ENCODE results near the gene RTN4RL2.

Gene RTN4RL2

DNA sequence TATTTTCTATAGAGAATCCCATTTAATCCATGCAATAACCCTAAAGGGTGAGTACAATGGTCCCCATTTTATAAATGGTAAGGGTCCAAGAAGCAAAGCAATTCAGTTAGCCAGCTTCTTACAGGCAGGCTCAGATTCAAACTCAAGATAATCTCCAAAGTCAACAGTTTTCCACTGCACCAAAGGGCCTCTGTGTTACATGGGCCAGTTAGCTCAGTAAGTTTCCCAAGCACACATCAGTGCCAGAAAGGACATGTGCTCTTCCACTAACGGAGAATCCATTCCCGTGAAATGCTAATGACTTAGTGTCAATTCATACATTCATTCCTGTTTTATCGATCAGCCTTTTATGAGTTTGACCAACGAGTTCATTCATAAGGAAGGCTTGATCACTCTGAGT is 44.2 kb downstream of the RTN4RL2 start:
- no peak overlapping the region for H3K4me3 ChIP-seq (ENCODE audit: low read length)
- H3K9ac ChIP-seq (ENCODE audit: low read length) = no peak overlapping the region
- no peaks in the 10 kb centered on the region for H3K36me3 ChIP-seq (ENCODE audit: control insufficient read depth, insufficient read depth, low read length)
- H3K27ac ChIP-seq (ENCODE audit: low read depth, low read length) = no peak overlapping the region
- DNase-seq = no peak
- no peak overlapping the region for H3K56ac ChIP-seq (ENCODE audit: low read length)
- H3K4me2 ChIP-seq (ENCODE audit: low read length) = no peak overlapping the region
- H3K4ac ChIP-seq (ENCODE audit: low read depth, low read length) = no peak overlapping the region
- H3K23ac ChIP-seq (ENCODE audit: low read length) = no peak overlapping the region
- H2AK5ac ChIP-seq (ENCODE audit: low read length) = no peak overlapping the region
- no peak overlapping the region for H4K8ac ChIP-seq (ENCODE audit: low read depth, low read length)
- no peaks in the 10 kb centered on the region for H3K27me3 ChIP-seq (ENCODE audit: insufficient read depth, low read length, poor library complexity)
- no peak overlapping the region for H2BK120ac ChIP-seq (ENCODE audit: low read depth, low read length)
- no peak overlapping the region for H3K18ac ChIP-seq (ENCODE audit: low read length)
- no peaks in the 10 kb centered on the region for H3K79me1 ChIP-seq (ENCODE audit: low read length)
- H2BK5ac ChIP-seq (ENCODE audit: low read length) = no peak overlapping the region
- no CpG with 5 or more reads among the region's 4 CpGs for WGBS (ENCODE audit: extremely low coverage, insufficient coverage, low lambda C conversion rate)
- H2BK15ac ChIP-seq (replicated peaks; ENCODE audit: low read depth) = no peak overlapping the region
- peaks cover 6% of the 10 kb centered on the region for H3K4me1 ChIP-seq (ENCODE audit: control insufficient read depth, low read depth, low read length)
- H3K79me2 ChIP-seq (ENCODE audit: control insufficient read depth, insufficient read depth, low read length) = no peaks in the 10 kb centered on the region
- H4K5ac ChIP-seq (ENCODE audit: low read length) = no peak overlapping the region

DNA sequence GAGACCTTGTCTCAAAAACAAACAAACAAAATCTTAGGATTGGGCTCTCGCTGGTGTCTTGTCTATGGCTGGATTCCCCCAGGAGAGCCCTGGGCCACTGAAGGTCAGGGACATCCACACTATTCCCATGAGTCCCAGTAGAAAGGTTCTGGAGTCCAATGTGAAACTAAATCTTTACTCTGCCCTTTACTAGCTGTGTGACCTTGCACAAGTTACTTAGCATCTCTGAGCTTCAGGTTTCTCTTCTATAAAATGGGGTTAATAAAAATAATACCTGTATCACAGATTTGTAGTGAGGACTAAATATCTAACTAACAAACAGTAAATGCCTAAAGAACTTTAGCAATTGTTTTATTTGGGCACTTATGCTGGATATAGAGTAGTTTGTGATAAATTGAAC is 46.2 kb downstream of the RTN4RL2 start:
- Histone ChIP-seq H4K8ac (ENCODE audit: low read depth, low read length) (no peak overlapping the region), H2BK5ac (ENCODE audit: low read length) (no peak overlapping the region), H3K56ac (ENCODE audit: low read length) (no peak overlapping the region), H3K27me3 (ENCODE audit: insufficient read depth, low read length, poor library complexity) (no peaks in the 10 kb centered on the region), H3K36me3 (ENCODE audit: control insufficient read depth, insufficient read depth, low read length) (no peaks in the 10 kb centered on the region), H3K18ac (ENCODE audit: low read length) (no peak overlapping the region), H4K5ac (ENCODE audit: low read length) (no peak overlapping the region), H3K27ac (ENCODE audit: low read depth, low read length) (no peak overlapping the region), H3K9ac (ENCODE audit: low read length) (no peak overlapping the region), H3K79me2 (ENCODE audit: control insufficient read depth, insufficient read depth, low read length) (no peaks in the 10 kb centered on the region), H2AK5ac (ENCODE audit: low read length) (no peak overlapping the region), H3K4ac (ENCODE audit: low read depth, low read length) (no peak overlapping the region), H3K4me2 (ENCODE audit: low read length) (no peak overlapping the region), H3K79me1 (ENCODE audit: low read length) (no peaks in the 10 kb centered on the region), H2BK120ac (ENCODE audit: low read depth, low read length) (no peak overlapping the region), H3K4me1 (ENCODE audit: control insufficient read depth, low read depth, low read length) (no peaks in the 10 kb centered on the region), H2BK15ac (replicated peaks; ENCODE audit: low read depth) (no peak overlapping the region), H3K4me3 (ENCODE audit: low read length) (no peak overlapping the region), H3K23ac (ENCODE audit: low read length) (no peak overlapping the region)
- DNase-seq = no peak
- WGBS (ENCODE audit: extremely low coverage, insufficient coverage, low lambda C conversion rate) = no CpG with 5 or more reads among the region's 1 CpG

DNA sequence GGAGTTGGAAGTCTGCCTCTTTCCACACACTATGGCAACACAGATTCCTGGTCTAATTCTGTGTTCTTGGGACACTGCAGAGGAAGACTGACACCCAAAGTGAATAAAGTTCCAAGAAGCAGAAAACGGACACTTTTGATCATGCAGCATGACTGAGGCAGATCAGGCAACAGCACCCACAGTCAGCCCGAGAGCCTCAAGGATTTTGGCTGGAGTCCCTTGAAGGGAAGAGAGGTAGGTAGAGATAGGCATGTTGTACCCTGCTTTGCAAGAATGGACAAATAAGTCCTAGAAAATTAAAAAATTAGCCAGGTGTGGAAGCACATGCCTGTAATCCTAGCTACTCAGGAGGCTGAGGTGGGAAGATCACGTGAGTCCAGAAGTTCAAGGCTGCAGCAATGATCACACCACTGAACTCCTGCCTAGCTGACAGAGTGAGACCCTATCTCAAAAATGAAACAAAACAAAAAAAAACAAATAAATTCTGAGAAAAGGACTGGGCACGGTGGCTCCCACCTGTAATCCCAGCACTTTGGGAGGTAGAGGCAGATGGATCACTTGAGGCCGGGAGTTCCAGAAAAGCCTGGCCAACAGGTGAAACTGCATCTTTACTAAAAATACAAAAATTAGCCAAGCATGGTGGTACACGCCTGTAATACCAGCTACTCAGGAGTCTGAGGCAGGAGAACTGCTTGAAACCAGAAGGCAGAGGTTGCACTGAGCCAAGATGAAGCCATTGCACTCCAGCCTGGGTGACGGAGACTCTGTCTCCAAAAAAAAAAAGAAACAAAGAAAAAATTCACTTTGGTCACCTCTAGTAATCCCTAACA is 48.2 kb downstream of the RTN4RL2 start:
- Histone ChIP-seq H3K18ac (ENCODE audit: low read length) (no peak overlapping the region), H3K4me3 (ENCODE audit: low read length) (no peak overlapping the region), H3K27me3 (ENCODE audit: insufficient read depth, low read length, poor library complexity) (no peaks in the 10 kb centered on the region), H3K79me2 (ENCODE audit: control insufficient read depth, insufficient read depth, low read length) (no peaks in the 10 kb centered on the region), H3K36me3 (ENCODE audit: control insufficient read depth, insufficient read depth, low read length) (no peaks in the 10 kb centered on the region), H3K27ac (ENCODE audit: low read depth, low read length) (no peak overlapping the region), H3K23ac (ENCODE audit: low read length) (no peak overlapping the region), H2AK5ac (ENCODE audit: low read length) (no peak overlapping the region), H4K5ac (ENCODE audit: low read length) (no peak overlapping the region), H3K56ac (ENCODE audit: low read length) (no peak overlapping the region), H2BK5ac (ENCODE audit: low read length) (no peak overlapping the region), H3K9ac (ENCODE audit: low read length) (no peak overlapping the region), H2BK120ac (ENCODE audit: low read depth, low read length) (no peak overlapping the region), H3K79me1 (ENCODE audit: low read length) (peaks cover under 1% of the 10 kb centered on the region), H2BK15ac (replicated peaks; ENCODE audit: low read depth) (no peak overlapping the region), H4K8ac (ENCODE audit: low read depth, low read length) (no peak overlapping the region), H3K4me1 (ENCODE audit: control insufficient read depth, low read depth, low read length) (no peaks in the 10 kb centered on the region), H3K4ac (ENCODE audit: low read depth, low read length) (no peak overlapping the region), H3K4me2 (ENCODE audit: low read length) (no peak overlapping the region)
- no peak for DNase-seq
- WGBS (ENCODE audit: extremely low coverage, insufficient coverage, low lambda C conversion rate) = no CpG with 5 or more reads among the region's 7 CpGs

DNA sequence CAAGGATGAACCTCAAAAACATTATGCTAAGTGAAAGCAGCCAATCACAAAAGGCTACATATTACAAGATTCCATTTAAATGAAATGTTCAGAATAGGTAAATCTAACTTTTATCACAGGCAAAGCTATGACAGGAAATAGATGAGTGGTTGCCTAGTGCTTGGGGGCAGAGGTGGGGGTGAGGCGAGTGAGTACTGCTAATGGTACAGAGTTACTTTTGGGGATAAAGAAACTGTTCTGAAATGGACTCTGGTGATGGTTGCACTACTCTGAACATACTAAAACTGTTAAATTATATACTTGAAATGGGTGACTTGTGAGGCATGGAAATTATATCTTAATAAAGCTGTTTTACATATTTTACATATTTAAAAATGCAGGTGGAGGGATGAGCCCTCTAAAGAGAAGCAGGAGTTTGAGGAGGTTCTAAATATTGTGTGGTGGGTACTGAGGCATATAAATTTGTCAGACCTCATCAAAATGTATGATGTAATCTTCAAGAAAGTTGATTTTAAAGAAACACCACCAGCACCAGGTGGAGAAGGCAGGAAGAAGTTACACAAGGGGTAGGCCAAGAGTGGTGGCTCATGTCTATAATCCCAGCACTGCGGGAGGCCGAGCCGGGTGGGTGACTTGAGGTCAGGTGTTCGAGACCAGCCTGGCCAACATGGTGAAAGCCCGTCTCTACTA is 51.6 kb downstream of the RTN4RL2 start:
- no peak for DNase-seq
- Histone ChIP-seq H3K4me1 (ENCODE audit: control insufficient read depth, low read depth, low read length) (no peaks in the 10 kb centered on the region), H2BK120ac (ENCODE audit: low read depth, low read length) (no peak overlapping the region), H3K23ac (ENCODE audit: low read length) (no peak overlapping the region), H3K27ac (ENCODE audit: low read depth, low read length) (no peak overlapping the region), H2BK15ac (replicated peaks; ENCODE audit: low read depth) (no peak overlapping the region), H3K4ac (ENCODE audit: low read depth, low read length) (no peak overlapping the region), H4K5ac (ENCODE audit: low read length) (no peak overlapping the region), H3K27me3 (ENCODE audit: insufficient read depth, low read length, poor library complexity) (no peaks in the 10 kb centered on the region), H2AK5ac (ENCODE audit: low read length) (no peak overlapping the region), H3K56ac (ENCODE audit: low read length) (no peak overlapping the region), H3K36me3 (ENCODE audit: control insufficient read depth, insufficient read depth, low read length) (no peaks in the 10 kb centered on the region), H2BK5ac (ENCODE audit: low read length) (no peak overlapping the region), H3K79me2 (ENCODE audit: control insufficient read depth, insufficient read depth, low read length) (no peaks in the 10 kb centered on the region), H3K4me3 (ENCODE audit: low read length) (no peak overlapping the region), H3K79me1 (ENCODE audit: low read length) (peaks cover 2% of the 10 kb centered on the region), H3K18ac (ENCODE audit: low read length) (no peak overlapping the region), H4K8ac (ENCODE audit: low read depth, low read length) (no peak overlapping the region), H3K4me2 (ENCODE audit: low read length) (no peak overlapping the region), H3K9ac (ENCODE audit: low read length) (no peak overlapping the region)
- WGBS (ENCODE audit: extremely low coverage, insufficient coverage, low lambda C conversion rate) = no CpG with 5 or more reads among the region's 6 CpGs

DNA sequence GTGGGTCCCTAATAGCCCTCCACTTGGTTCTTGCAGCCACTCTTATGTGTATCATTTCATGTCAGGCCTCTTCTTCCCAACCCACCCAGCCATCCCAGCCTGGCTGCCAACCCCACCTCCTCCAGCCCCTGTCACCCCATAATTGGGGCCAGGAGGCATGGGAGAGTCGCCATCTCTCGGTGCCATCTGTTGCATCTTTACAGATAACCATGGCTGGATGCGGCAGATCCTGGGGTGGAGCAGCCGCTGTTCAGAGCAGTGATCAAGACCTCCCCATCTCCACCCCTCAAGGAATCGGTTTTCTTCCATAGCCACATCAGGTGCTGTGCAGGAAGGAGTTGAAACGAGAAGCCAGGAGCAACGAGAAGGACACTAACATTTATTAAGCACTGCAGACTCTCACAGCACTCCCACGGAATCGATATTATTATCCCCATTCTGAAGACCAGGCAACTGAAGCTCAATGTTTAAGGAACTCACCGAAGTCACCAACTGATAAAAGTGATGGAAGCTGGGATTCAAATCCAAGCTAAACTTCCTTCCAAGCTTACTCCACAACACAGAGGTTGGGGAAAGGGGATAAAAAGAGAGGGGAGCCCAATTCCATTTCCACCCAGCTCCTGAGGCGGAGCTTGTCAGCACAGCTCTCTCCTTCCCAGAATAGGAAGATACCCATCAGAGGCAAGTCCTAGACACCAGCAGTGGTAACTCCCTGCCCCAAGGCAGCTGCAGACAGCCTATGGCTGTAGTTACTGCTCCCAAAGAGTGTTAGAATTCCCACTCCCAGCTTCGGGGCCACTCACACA is 52.5 kb downstream of the RTN4RL2 start:
- Histone ChIP-seq H3K23ac (ENCODE audit: low read length) (no peak overlapping the region), H3K79me2 (ENCODE audit: control insufficient read depth, insufficient read depth, low read length) (no peaks in the 10 kb centered on the region), H3K56ac (ENCODE audit: low read length) (no peak overlapping the region), H2BK15ac (replicated peaks; ENCODE audit: low read depth) (no peak overlapping the region), H3K4me2 (ENCODE audit: low read length) (no peak overlapping the region), H3K27me3 (ENCODE audit: insufficient read depth, low read length, poor library complexity) (no peaks in the 10 kb centered on the region), H2AK5ac (ENCODE audit: low read length) (no peak overlapping the region), H3K4me3 (ENCODE audit: low read length) (no peak overlapping the region), H3K27ac (ENCODE audit: low read depth, low read length) (no peak overlapping the region), H3K36me3 (ENCODE audit: control insufficient read depth, insufficient read depth, low read length) (no peaks in the 10 kb centered on the region), H3K9ac (ENCODE audit: low read length) (peak overlapping the region; percentile 16), H3K79me1 (ENCODE audit: low read length) (peaks cover 2% of the 10 kb centered on the region), H3K4me1 (ENCODE audit: control insufficient read depth, low read depth, low read length) (no peaks in the 10 kb centered on the region), H3K18ac (ENCODE audit: low read length) (no peak overlapping the region), H3K4ac (ENCODE audit: low read depth, low read length) (no peak overlapping the region), H4K5ac (ENCODE audit: low read length) (no peak overlapping the region), H2BK120ac (ENCODE audit: low read depth, low read length) (no peak overlapping the region), H2BK5ac (ENCODE audit: low read length) (no peak overlapping the region), H4K8ac (ENCODE audit: low read depth, low read length) (no peak overlapping the region)
- WGBS (ENCODE audit: extremely low coverage, insufficient coverage, low lambda C conversion rate) = no CpG with 5 or more reads among the region's 12 CpGs
- no peak for DNase-seq
